CD4-positive, CD25-positive, alpha-beta regulatory T cell (primary cell): Measurements from ENCODE around the gene TUT4. TPM values are rescaled to one million over a fixed set of nuclear protein-coding genes. Genes with fewer than 3 reads are reported as not detected.

Source experiments
- ATAC-seq, 2 donors: fragments of 150-1000 bp; cut with Tn5 transposase; one replicate each; pipeline ENCODE4 v1.10.0; 2021; ENCODE audit warnings: low read depth in 2 of 2, moderate number of reproducible peaks in 2 of 2, moderate library complexity in 1 of 2
- DNase-seq, 3 donors: peaks; one replicate each; pipeline versions ENCODE4 v3.0.0 to v3.0.0-alpha.2; 2012 to 2022; ENCODE audit warnings: mixed read lengths in 1 of 3
- H3K27ac ChIP-seq: one replicate; pipeline ENCODE4 v1.7.0; 2013; ENCODE audit warnings: mild to moderate bottlenecking, low read length; ENCODE audit not compliant: insufficient read depth, poor library complexity, severe bottlenecking
- H3K27me3 ChIP-seq: one replicate; pipeline ENCODE4 v1.7.0; 2013; ENCODE audit warnings: low read length; ENCODE audit not compliant: control insufficient read depth, insufficient read depth
- H3K36me3 ChIP-seq: one replicate; pipeline ENCODE4 v1.7.0; 2013; ENCODE audit warnings: mild to moderate bottlenecking, low read length, moderate library complexity; ENCODE audit not compliant: control insufficient read depth, insufficient read depth
- H3K4me1 ChIP-seq: 2 replicates; pipeline ENCODE4 v1.7.0; 2013; ENCODE audit warnings: mild to moderate bottlenecking, low read length; ENCODE audit not compliant: insufficient read depth, control insufficient read depth, poor library complexity, severe bottlenecking
- H3K4me3 ChIP-seq: one replicate; pipeline ENCODE4 v1.7.0; 2013; ENCODE audit warnings: low read depth, mild to moderate bottlenecking, low read length, moderate library complexity
- H3K9me3 ChIP-seq, 2 experiments: 1 replicate in 1 of 2; 2 replicates in 1 of 2; pipeline ENCODE4 v1.7.0; 2013; ENCODE audit warnings: low read length in 2 of 2, mild to moderate bottlenecking in 1 of 2, moderate library complexity in 1 of 2; ENCODE audit not compliant: control insufficient read depth in 2 of 2
- H3K27ac Mint-ChIP-seq, 3 donors: one replicate each; pipeline ENCODE4 v1.8.0; 2020 to 2022; ENCODE audit warnings: mild to moderate bottlenecking in 3 of 3, mixed read lengths in 3 of 3, moderate library complexity in 2 of 3
- H3K27me3 Mint-ChIP-seq: one replicate; pipeline ENCODE4 v1.8.0; 2022; ENCODE audit warnings: mild to moderate bottlenecking, mixed read lengths
- H3K36me3 Mint-ChIP-seq: one replicate; pipeline ENCODE4 v1.8.0; 2020; ENCODE audit warnings: mixed read lengths
- H3K4me1 Mint-ChIP-seq, 4 donors: one replicate each; pipeline ENCODE4 v1.8.0; 2020 to 2022; ENCODE audit warnings: mixed read lengths in 4 of 4, mild to moderate bottlenecking in 1 of 4
- H3K4me3 Mint-ChIP-seq, 4 donors: one replicate each; pipeline ENCODE4 v1.8.0; 2020 to 2022; ENCODE audit warnings: mild to moderate bottlenecking in 4 of 4, mixed read lengths in 4 of 4, moderate library complexity in 3 of 4
- H3K9me3 Mint-ChIP-seq, 7 donors: one replicate each; pipeline ENCODE4 v1.8.0; 2020 to 2022; ENCODE audit warnings: mixed read lengths in 7 of 7, mild to moderate bottlenecking in 3 of 7, moderate library complexity in 2 of 7
- polyA plus RNA-seq, 4 donors: library from polyadenylated mRNA; unstranded; fragments of 300-500 nt; fragmentation: Illumina TruSeq; gene quantifications; one replicate each; pipeline ENCODE4 v1.2.3, GENCODE V29; 2021
- total RNA-seq: library from RNA; stranded (reverse); gene quantifications from one replicate; pipeline ENCODE4 v1.2.3, GENCODE V29; 2022

TUT4 gene
- total and polyA plus RNA-seq, 5 donors from 2014 or later = 24.9 to 120 (median 31.5) TPM

- no peak overlapping the region for H3K4me3 ChIP-seq
- H3K9me3 Mint-ChIP-seq = no peaks in the 10 kb centered on the region
- no peak overlapping the region for H3K27ac Mint-ChIP-seq
These were observed 16.7 kb upstream of the TUT4 start for GRCh38 chr1:52569449-52570210.

GRCh38 chr1:52567943-52568342, 15.1 kb upstream of the TUT4 start:
- Histone ChIP-seq H3K27ac (no peak overlapping the region), H3K9me3 (no peaks in the 10 kb centered on the region), H3K27me3 (peaks cover 2% of the 10 kb centered on the region), H3K36me3 (no peaks in the 10 kb centered on the region), H3K4me3 (no peak overlapping the region), H3K4me1 (no peaks in the 10 kb centered on the region)
- H3K9me3 Mint-ChIP-seq = peaks cover 0 to 2% (median 0%) of the 10 kb centered on the region in 7 donors
- no peak overlapping the region for H3K4me3 Mint-ChIP-seq
- H3K4me1 Mint-ChIP-seq = peaks cover 5 to 12% (median 5%) of the 10 kb centered on the region in 4 donors
- H3K27ac Mint-ChIP-seq = no peak overlapping the region
- DNase-seq (no peak), ATAC-seq (no peak)
- no peaks in the 10 kb centered on the region for H3K36me3 Mint-ChIP-seq
- peaks cover 7% of the 10 kb centered on the region for H3K27me3 Mint-ChIP-seq

More at GRCh38 chr1:52569449-52570210, 16.7 kb upstream of the TUT4 start:
- Histone ChIP-seq H3K27ac (no peak overlapping the region), H3K9me3 (no peaks in the 10 kb centered on the region), H3K27me3 (peaks cover 2% of the 10 kb centered on the region), H3K36me3 (no peaks in the 10 kb centered on the region), H3K4me1 (no peaks in the 10 kb centered on the region)
- Mint-ChIP-seq H3K27me3 (peaks cover 7% of the 10 kb centered on the region), H3K4me3 (no peak overlapping the region), H3K4me1 (peaks cover 5 to 12% (median 6%) of the 10 kb centered on the region in 4 donors), H3K36me3 (no peaks in the 10 kb centered on the region)
- DNase-seq (no peak), ATAC-seq (no peak)

- no peaks in the 10 kb centered on the region for H3K4me1 Mint-ChIP-seq
- Histone ChIP-seq H3K9me3 (no peaks in the 10 kb centered on the region), H3K36me3 (no peaks in the 10 kb centered on the region), H3K4me1 (no peaks in the 10 kb centered on the region), H3K27me3 (no peaks in the 10 kb centered on the region), H3K27ac (no peak overlapping the region), H3K4me3 (no peak overlapping the region)
- H3K27ac Mint-ChIP-seq = no peak overlapping the region
- H3K36me3 Mint-ChIP-seq = no peaks in the 10 kb centered on the region
- H3K9me3 Mint-ChIP-seq = peaks cover 0 to 2% (median 0%) of the 10 kb centered on the region in 7 donors
- no peaks in the 10 kb centered on the region for H3K27me3 Mint-ChIP-seq
- no peak for DNase-seq
- no peak overlapping the region for H3K4me3 Mint-ChIP-seq
- no peak for ATAC-seq
These were observed 9.9 kb upstream of the TUT4 start for GRCh38 chr1:52562766-52563165.

GRCh38 chr1:52559875-52560274, 7.0 kb upstream of the TUT4 start:
- Histone ChIP-seq H3K4me3 (no peak overlapping the region), H3K36me3 (no peaks in the 10 kb centered on the region), H3K9me3 (no peaks in the 10 kb centered on the region), H3K27ac (no peak overlapping the region), H3K4me1 (no peaks in the 10 kb centered on the region), H3K27me3 (no peaks in the 10 kb centered on the region)
- Mint-ChIP-seq H3K4me3 (no peak overlapping the region), H3K4me1 (peaks cover 0 to 2% (median 0%) of the 10 kb centered on the region in 4 donors), H3K27ac (no peak overlapping the region), H3K27me3 (no peaks in the 10 kb centered on the region), H3K9me3 (peaks cover 0 to 2% (median 0%) of the 10 kb centered on the region in 7 donors), H3K36me3 (no peaks in the 10 kb centered on the region)
- DNase-seq (no peak), ATAC-seq (no peak)

- Mint-ChIP-seq H3K4me1 (peaks cover 0 to 11% (median 2%) of the 10 kb centered on the region in 4 donors), H3K36me3 (no peaks in the 10 kb centered on the region), H3K27me3 (no peaks in the 10 kb centered on the region), H3K9me3 (no peaks in the 10 kb centered on the region), H3K27ac (no peak overlapping the region), H3K4me3 (no peak overlapping the region)
- DNase-seq = no peak
- no peak overlapping the region for H3K27ac ChIP-seq
- no peak for ATAC-seq
- no peaks in the 10 kb centered on the region for H3K9me3 ChIP-seq
- H3K27me3 ChIP-seq = no peaks in the 10 kb centered on the region
- H3K4me1 ChIP-seq = peaks cover under 1% of the 10 kb centered on the region
- H3K36me3 ChIP-seq = no peaks in the 10 kb centered on the region
- no peak overlapping the region for H3K4me3 ChIP-seq
These were observed 6.0 kb upstream of the TUT4 start for GRCh38 chr1:52558941-52559340.

- Mint-ChIP-seq H3K9me3 (no peaks in the 10 kb centered on the region), H3K4me3 (peak overlapping the region in 1 of 4 donors; percentile 9), H3K4me1 (peaks cover 0 to 12% (median 2%) of the 10 kb centered on the region in 4 donors), H3K36me3 (no peaks in the 10 kb centered on the region), H3K27ac (no peak overlapping the region), H3K27me3 (no peaks in the 10 kb centered on the region)
- Histone ChIP-seq H3K4me1 (peaks cover 8% of the 10 kb centered on the region), H3K27ac (no peak overlapping the region), H3K36me3 (no peaks in the 10 kb centered on the region), H3K4me3 (no peak overlapping the region), H3K9me3 (no peaks in the 10 kb centered on the region), H3K27me3 (no peaks in the 10 kb centered on the region)
- DNase-seq = no peak
- ATAC-seq = no peak
These were observed 3.9 kb upstream of the TUT4 start for GRCh38 chr1:52556641-52557360.

GRCh38 chr1:52554756-52555155, 1.9 kb upstream of the TUT4 start:
- DNase-seq = peak in 1 of 3 donors; percentile 10
- Histone ChIP-seq H3K4me1 (peaks cover 24% of the 10 kb centered on the region), H3K4me3 (no peak overlapping the region), H3K9me3 (no peaks in the 10 kb centered on the region), H3K27me3 (no peaks in the 10 kb centered on the region), H3K27ac (no peak overlapping the region), H3K36me3 (no peaks in the 10 kb centered on the region)
- Mint-ChIP-seq H3K27ac (peak overlapping the region; percentile 47 to 86 (median 52)), H3K4me1 (peaks cover 2 to 22% (median 10%) of the 10 kb centered on the region in 4 donors), H3K9me3 (no peaks in the 10 kb centered on the region), H3K4me3 (peak overlapping the region; percentile 73 to 88 (median 78)), H3K27me3 (no peaks in the 10 kb centered on the region), H3K36me3 (no peaks in the 10 kb centered on the region)
- ATAC-seq = no peak
